GM06990 (cell line): ENCODE results near the gene RPL15.
"Not testable (repeated sequence)": the region's sequence is repeated elsewhere in the genome, so short reads cannot be mapped to it uniquely, and the experiment has no call there.

Experiments
- DNase-seq: peaks from one replicate; pipeline ENCODE4 v3.0.0-alpha.2; 2011; ENCODE audit not compliant: insufficient read length; ENCODE audit errors: extremely low read depth
- H3K27me3 ChIP-seq: replicated peaks from 2 replicates; pipeline ENCODE4 v1.6.0; 2011; ENCODE audit warnings: low read length; ENCODE audit not compliant: control insufficient read depth, insufficient read depth
- H3K36me3 ChIP-seq: 2 replicates; pipeline ENCODE4 v1.5.1; 2011; ENCODE audit warnings: low read length; ENCODE audit not compliant: control insufficient read depth, insufficient read depth
- H3K4me3 ChIP-seq: replicated peaks from 2 replicates; pipeline ENCODE4 v1.5.1; 2011; ENCODE audit warnings: low read depth, mild to moderate bottlenecking, control low read depth, low read length
- TF ChIP-seq, protein P1 (sequence below): IDR thresholded peaks from 2 replicates; pipeline ENCODE4 v1.5.1; 2011; ENCODE audit warnings: low read length, control low read depth, mild to moderate bottlenecking, inconsistent platforms; ENCODE audit not compliant: insufficient read depth, poor library complexity, severe bottlenecking

The RPL15 gene

DNA sequence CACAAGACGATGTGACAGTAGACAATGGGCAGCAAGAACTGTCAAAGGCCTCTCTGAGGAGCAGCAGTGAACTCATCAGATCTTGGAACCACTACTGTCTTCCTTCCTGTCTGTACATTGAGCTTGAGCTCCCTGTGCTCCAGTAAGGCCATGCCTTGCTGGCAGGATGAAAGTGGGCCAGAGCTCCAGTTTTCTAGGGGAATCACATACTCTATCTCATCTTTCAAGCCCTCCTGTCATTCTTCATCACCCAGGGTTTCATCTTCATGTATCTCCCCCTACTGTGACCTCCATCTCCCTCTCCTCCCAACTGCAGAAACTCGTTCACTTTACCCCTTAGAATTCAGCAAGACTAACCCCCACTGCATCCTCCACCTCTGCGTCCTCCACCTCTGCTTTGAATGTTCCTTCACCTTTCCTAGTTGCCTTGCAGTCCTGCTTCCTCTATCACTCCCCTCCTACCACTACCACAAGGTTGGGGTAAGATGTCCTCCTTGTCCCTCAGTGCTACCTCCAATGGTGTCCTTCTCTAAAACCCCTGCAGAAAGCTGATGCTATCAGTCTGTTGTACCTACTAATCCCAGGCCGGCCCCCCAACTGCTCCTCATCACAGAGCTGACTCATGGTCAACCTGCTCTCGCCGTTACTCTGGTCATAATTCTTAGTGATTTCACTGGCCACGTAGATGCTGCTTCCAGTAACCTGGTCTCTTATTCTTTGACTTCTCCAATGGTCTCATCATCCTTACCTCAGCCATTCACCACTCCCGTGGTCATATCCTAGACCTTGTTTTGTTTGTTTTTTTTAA lies 22.5 kb upstream of the RPL15 start:
- H3K36me3 ChIP-seq, result peaks cover 7% of the 10 kb centered on the region
- no peak overlapping the region for H3K4me3 ChIP-seq
- TF ChIP-seq, protein P1, sequence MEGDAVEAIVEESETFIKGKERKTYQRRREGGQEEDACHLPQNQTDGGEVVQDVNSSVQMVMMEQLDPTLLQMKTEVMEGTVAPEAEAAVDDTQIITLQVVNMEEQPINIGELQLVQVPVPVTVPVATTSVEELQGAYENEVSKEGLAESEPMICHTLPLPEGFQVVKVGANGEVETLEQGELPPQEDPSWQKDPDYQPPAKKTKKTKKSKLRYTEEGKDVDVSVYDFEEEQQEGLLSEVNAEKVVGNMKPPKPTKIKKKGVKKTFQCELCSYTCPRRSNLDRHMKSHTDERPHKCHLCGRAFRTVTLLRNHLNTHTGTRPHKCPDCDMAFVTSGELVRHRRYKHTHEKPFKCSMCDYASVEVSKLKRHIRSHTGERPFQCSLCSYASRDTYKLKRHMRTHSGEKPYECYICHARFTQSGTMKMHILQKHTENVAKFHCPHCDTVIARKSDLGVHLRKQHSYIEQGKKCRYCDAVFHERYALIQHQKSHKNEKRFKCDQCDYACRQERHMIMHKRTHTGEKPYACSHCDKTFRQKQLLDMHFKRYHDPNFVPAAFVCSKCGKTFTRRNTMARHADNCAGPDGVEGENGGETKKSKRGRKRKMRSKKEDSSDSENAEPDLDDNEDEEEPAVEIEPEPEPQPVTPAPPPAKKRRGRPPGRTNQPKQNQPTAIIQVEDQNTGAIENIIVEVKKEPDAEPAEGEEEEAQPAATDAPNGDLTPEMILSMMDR, result no peak
- no peak for DNase-seq
- H3K27me3 ChIP-seq, result no peaks in the 10 kb centered on the region

DNA sequence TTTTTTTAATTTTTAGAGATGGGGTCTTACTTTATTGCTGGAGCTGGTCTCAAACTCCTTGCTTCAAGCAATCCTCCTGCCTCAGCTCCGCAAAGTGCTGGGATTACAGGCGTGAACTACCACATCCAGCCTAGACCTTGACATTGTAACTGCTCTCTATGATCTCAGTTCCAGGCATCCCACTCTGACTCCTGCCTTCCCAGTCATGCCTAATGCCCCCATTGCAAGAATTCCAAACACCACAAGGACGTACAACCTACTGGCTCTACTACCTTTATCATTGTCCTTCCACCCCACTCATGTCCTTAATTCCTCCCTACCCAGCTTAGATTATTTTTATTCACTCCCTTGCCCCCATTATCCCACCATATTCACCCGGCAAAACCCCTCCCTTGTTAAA lies 21.8 kb upstream of the RPL15 start:
- no peaks in the 10 kb centered on the region for H3K27me3 ChIP-seq
- TF ChIP-seq, protein P1, result no peak
- H3K36me3 ChIP-seq, result peaks cover 4% of the 10 kb centered on the region
- no peak overlapping the region for H3K4me3 ChIP-seq
- DNase-seq, result no peak

DNA sequence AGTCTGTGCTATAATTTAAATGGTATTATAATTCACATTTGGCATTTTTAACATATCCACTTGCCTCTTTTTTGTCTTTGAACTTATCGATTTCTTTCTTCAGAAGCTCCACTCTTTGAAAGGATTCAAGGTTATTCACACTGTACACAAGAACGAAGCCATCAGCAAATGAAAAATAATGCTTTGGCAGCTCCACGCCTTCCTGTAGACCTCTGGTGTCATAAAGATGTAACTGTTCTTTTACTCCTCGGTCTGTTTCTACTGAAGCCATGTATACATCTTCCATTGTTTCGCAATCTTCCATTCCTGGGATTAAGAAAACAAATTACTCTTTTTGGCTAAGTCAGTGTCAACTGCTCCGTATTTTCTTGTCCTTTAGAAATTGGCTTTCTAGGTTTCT lies 16.2 kb upstream of the RPL15 start:
- DNase-seq, result no peak
- Histone ChIP-seq H3K36me3 (peaks cover 3% of the 10 kb centered on the region), H3K4me3 (no peak overlapping the region), H3K27me3 (no peaks in the 10 kb centered on the region)
- TF ChIP-seq, protein P1, result no peak

DNA sequence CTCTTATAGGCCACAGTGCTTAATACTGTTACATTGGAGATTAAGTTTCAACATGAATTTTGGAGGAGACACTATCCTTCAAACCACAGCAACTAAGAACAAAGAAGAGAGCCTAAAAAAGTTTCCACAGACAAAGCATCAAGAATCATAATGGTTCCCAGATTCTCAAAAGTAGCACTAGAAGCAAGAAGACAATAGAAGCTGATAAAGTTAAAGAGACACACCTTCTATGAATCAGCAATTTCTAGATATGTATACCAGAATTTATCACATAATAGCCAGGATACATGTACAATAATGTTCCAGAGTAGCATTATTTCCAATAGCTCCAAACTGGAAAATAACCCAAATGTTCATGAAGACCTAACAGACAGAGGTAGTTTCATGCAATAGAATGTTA lies 12.4 kb upstream of the RPL15 start:
- DNase-seq, result no peak
- H3K4me3 ChIP-seq, result no peak overlapping the region
- H3K36me3 ChIP-seq, result no peaks in the 10 kb centered on the region; the same call in 1 of the 2 replicates
- TF ChIP-seq, protein P1, result no peak
- H3K27me3 ChIP-seq, result no peaks in the 10 kb centered on the region

DNA sequence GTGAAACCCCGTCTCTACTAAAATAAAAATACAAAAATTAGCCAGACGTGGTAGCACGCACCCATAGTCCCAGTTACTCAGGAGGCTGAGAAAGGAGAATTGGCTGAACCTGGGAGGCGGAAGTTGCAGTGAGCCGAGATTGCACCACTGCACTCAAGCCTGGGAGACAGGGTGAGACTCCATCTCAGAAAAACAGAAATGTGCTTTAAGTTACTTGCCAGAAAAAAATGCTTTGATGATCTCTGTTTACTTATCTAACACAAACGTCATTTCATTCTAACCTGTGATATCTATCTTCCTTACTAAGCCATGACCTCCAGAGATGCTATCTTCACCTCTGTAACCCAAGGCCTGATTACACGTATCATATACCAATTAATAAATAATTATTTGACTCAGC lies 7.6 kb upstream of the RPL15 start:
- H3K4me3 ChIP-seq, result no peak overlapping the region
- DNase-seq, result no peak
- no peaks in the 10 kb centered on the region for H3K27me3 ChIP-seq
- TF ChIP-seq, protein P1, result no peak
- H3K36me3 ChIP-seq, result no peaks in the 10 kb centered on the region; the same call in 1 of the 2 replicates

DNA sequence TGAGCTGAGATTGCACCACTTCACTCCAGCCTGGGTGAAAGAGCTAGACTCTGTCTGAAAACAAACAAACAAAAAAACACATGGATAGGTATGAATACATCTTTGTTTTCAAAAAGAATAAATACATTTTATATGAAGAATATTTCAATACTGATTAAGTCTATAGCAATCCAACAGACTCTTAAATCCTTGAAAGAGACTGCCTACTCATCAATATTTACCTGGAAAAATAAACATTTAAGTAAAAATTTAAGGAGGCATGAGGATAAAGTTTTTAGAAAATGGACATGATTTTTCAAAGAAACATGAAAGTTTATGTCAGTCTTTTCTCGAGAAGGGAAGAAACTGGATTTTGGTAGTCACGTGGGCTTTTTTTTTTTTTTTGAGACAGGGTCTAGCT lies 5.5 kb upstream of the RPL15 start:
- H3K27me3 ChIP-seq, result no peaks in the 10 kb centered on the region
- no peaks in the 10 kb centered on the region; the same call in 1 of the 2 replicates for H3K36me3 ChIP-seq
- H3K4me3 ChIP-seq, result no peak overlapping the region
- TF ChIP-seq, protein P1, result no peak
- DNase-seq, result no peak

DNA sequence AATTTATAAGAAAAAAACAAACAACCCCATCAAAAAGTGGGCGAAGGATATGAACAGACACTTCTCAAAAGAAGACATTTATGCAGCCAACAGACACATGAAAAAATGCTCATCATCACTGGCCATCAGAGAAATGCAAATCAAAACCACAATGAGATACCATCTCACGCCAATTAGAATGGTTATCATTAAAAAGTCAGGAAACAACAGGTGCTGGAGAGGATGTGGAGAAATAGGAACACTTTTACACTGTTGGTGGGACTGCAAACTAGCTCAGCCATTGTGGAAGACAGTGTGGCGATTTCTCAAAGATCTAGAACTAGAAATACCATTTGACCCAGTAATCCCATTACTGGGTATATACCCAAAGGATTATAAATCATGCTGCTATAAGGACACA lies 4.6 kb upstream of the RPL15 start:
- not testable (repeated sequence) for H3K4me3 ChIP-seq, H3K27me3 ChIP-seq, H3K36me3 ChIP-seq, DNase-seq
